ENCODE results near the gene RBM20.

DNA sequence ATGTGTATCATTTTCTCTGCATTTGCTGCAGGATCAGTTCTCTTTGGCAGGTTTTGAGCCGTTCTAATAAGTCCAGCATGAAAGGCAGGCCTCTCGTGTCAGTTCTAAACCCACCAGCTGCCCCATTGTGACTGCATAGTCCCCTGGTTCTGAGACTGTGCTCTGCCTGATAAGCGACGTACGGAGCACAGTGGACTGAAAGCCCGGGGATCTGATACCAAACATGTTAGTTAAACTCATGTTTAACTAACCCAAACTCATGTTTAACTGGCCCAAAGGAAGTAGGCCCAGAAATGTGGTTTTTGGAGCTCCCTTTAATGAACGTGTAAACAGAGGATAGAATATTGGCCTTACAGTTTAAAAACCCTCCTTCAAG is 129.5 kb downstream of the RBM20 start:
- TF ChIP-seq, protein P1, sequence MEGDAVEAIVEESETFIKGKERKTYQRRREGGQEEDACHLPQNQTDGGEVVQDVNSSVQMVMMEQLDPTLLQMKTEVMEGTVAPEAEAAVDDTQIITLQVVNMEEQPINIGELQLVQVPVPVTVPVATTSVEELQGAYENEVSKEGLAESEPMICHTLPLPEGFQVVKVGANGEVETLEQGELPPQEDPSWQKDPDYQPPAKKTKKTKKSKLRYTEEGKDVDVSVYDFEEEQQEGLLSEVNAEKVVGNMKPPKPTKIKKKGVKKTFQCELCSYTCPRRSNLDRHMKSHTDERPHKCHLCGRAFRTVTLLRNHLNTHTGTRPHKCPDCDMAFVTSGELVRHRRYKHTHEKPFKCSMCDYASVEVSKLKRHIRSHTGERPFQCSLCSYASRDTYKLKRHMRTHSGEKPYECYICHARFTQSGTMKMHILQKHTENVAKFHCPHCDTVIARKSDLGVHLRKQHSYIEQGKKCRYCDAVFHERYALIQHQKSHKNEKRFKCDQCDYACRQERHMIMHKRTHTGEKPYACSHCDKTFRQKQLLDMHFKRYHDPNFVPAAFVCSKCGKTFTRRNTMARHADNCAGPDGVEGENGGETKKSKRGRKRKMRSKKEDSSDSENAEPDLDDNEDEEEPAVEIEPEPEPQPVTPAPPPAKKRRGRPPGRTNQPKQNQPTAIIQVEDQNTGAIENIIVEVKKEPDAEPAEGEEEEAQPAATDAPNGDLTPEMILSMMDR (IDR thresholded peaks at IDR 0.05) = no peak
- no peak for TF ChIP-seq POLR2A (IDR thresholded peaks at IDR 0.05)

Measured in uterus (tissue), 2 donors.